ENCODE data around the gene TTLL5.

- TF ChIP-seq EP300 (IDR thresholded peaks at IDR 0.05; ENCODE audit: borderline replicate concordance): no peak
- no peak for TF ChIP-seq NFIC (IDR thresholded peaks at IDR 0.05)
Observed at GRCh38 chr14:75625034-75625433, 36.0 kb upstream of the TTLL5 start.
